B cell (primary cell): ENCODE results near the gene TBC1D4. TPM values are rescaled to one million over a fixed set of nuclear protein-coding genes. Genes with fewer than 3 reads are reported as not detected.

Source experiments
- ATAC-seq: fragments of 200-7000 bp; cut with Tn5 transposase; one replicate; pipeline ENCODE4 v1.10.0; 2021; ENCODE audit warnings: low read depth, mild to moderate bottlenecking, moderate number of reproducible peaks, moderate library complexity
- CTCF ChIA-PET: fragments of 350-600 bp; sonication (Branson Sonifier 250); formaldehyde crosslinking; loops from one replicate; lab custom pipeline; 2021; ENCODE audit warnings: antibody characterized with exemption, inconsistent platforms; lab: Charles Lee
- POLR2A ChIA-PET: fragments of 350-600 bp; sonication (Branson Sonifier 250); formaldehyde crosslinking; loops from one replicate; lab custom pipeline; 2021; ENCODE audit warnings: antibody characterized with exemption; lab: Charles Lee
- DNase-seq: peaks from one replicate; pipeline ENCODE4 v3.0.0; 2013
- H2AFZ ChIP-seq: 2 replicates; pipeline ENCODE4 v1.6.1; 2012; ENCODE audit warnings: mild to moderate bottlenecking, low read depth, low read length; ENCODE audit not compliant: insufficient read depth, poor library complexity, severe bottlenecking
- H3K27ac ChIP-seq, 2 donors: 1 replicate in 1 of 2; 2 replicates in 1 of 2; pipeline ENCODE4 v1.5.1; 2012 to 2013; ENCODE audit warnings: low read length in 2 of 2, mild to moderate bottlenecking in 2 of 2, moderate library complexity in 1 of 2
- H3K27me3 ChIP-seq, 4 experiments: fragments of 200-600 bp in 1 of 4; sonication (generic) in 1 of 4; replicated peaks in 1 of 4; 1 replicate in 2 of 4; 2 replicates in 2 of 4; pipeline versions ENCODE4 v1.6.1 to v1.7.0; 2013 to 2016; ENCODE audit warnings: low read length in 3 of 4, mild to moderate bottlenecking in 2 of 4, mixed read lengths in 1 of 4, moderate library complexity in 1 of 4; ENCODE audit not compliant: insufficient read depth in 4 of 4, control insufficient read depth in 3 of 4; ENCODE audit errors: control extremely low read depth in 1 of 4
- H3K36me3 ChIP-seq, 2 experiments: replicated peaks in 1 of 2; 1 replicate in 1 of 2; 2 replicates in 1 of 2; pipeline versions ENCODE4 v1.6.1 to v1.7.1; 2013; ENCODE audit warnings: low read length in 1 of 2; ENCODE audit not compliant: insufficient read depth in 2 of 2, control insufficient read depth in 1 of 2; ENCODE audit errors: control extremely low read depth in 1 of 2, extremely low read depth in 1 of 2
- H3K4me1 ChIP-seq, 2 donors: fragments of 200-600 bp in 1 of 2; sonication (generic) in 1 of 2; 1 replicate in 1 of 2; 2 replicates in 1 of 2; pipeline versions ENCODE4 v1.5.1 to v1.6.1; 2013 to 2017; ENCODE audit warnings: low read length in 2 of 2; ENCODE audit not compliant: control insufficient read depth in 2 of 2, insufficient read depth in 2 of 2
- H3K4me2 ChIP-seq: replicated peaks from 2 replicates; pipeline ENCODE3; 2012; ENCODE audit warnings: mild to moderate bottlenecking, low read depth, low read length; ENCODE audit not compliant: poor library complexity, severe bottlenecking
- H3K4me3 ChIP-seq, 5 experiments: fragments of 200-600 bp in 1 of 5; sonication (generic) in 1 of 5; 1 replicate in 3 of 5; 2 replicates in 2 of 5; pipeline versions ENCODE4 v1.5.1 to v1.7.0; 2011 to 2016; ENCODE audit warnings: low read length in 4 of 5, mild to moderate bottlenecking in 4 of 5, low read depth in 2 of 5, control low read depth in 1 of 5, moderate library complexity in 1 of 5; ENCODE audit not compliant: insufficient read depth in 1 of 5; ENCODE audit errors: control extremely low read depth in 1 of 5, extremely low read depth in 1 of 5
- H3K79me2 ChIP-seq: fragments of 200-600 bp; sonication (generic); one replicate; pipeline ENCODE4 v1.6.0; 2016; ENCODE audit warnings: low read length; ENCODE audit not compliant: control insufficient read depth, insufficient read depth
- H3K9ac ChIP-seq: fragments of 200-600 bp; sonication (generic); 2 replicates; pipeline ENCODE4 v1.6.1; 2017; ENCODE audit warnings: mild to moderate bottlenecking, low read length, moderate library complexity
- H3K9me3 ChIP-seq, 3 donors: one replicate each; pipeline versions ENCODE4 v1.6.1 to v1.7.1; 2013; ENCODE audit warnings: low read length in 2 of 3; ENCODE audit not compliant: control insufficient read depth in 2 of 3, insufficient read depth in 1 of 3; ENCODE audit errors: control extremely low read depth in 1 of 3
- H4K20me1 ChIP-seq: 2 replicates; pipeline ENCODE4 v1.6.0; 2012; ENCODE audit warnings: mild to moderate bottlenecking, low read length; ENCODE audit not compliant: insufficient read depth, control insufficient read depth, poor library complexity, severe bottlenecking
- H3K27ac Mint-ChIP-seq: one replicate; pipeline ENCODE4 v1.8.0; 2021; ENCODE audit warnings: mixed read lengths
- H3K27me3 Mint-ChIP-seq: one replicate; pipeline ENCODE4 v1.8.0; 2021; ENCODE audit warnings: mixed read lengths
- H3K4me1 Mint-ChIP-seq: one replicate; pipeline ENCODE4 v1.8.0; 2021; ENCODE audit warnings: mixed read lengths
- H3K4me3 Mint-ChIP-seq: one replicate; pipeline ENCODE4 v1.8.0; 2021; ENCODE audit warnings: mixed read lengths
- H3K9me3 Mint-ChIP-seq: one replicate; pipeline ENCODE4 v1.8.0; 2022; ENCODE audit warnings: mixed read lengths; ENCODE audit not compliant: insufficient read depth
- CTCF ChIP-seq: fragments of 200-600 bp; IDR thresholded peaks from one replicate; pipeline ENCODE4 v1.8.0; 2022; ENCODE audit warnings: antibody characterized with exemption, mild to moderate bottlenecking
- EZH2 ChIP-seq: IDR thresholded peaks from 2 replicates; pipeline ENCODE4 v1.6.1; 2012; ENCODE audit warnings: borderline replicate concordance, low read depth, mild to moderate bottlenecking, moderate library complexity, low read length; ENCODE audit not compliant: insufficient read depth, poor library complexity, severe bottlenecking
- WGBS: methylation state at CpG from one replicate; pipeline ENCODE4 v1.1.5; 2013; ENCODE audit warnings: missing lambda C conversion rate; ENCODE audit not compliant: insufficient coverage; 5-methylcytosine and 5-hydroxymethylcytosine counted together
- intact Hi-C: fragments of 100-400 bp; cut with micrococcal nuclease; formaldehyde crosslinking; loops from one replicate; pipeline ENCODE4 v1.10.0; 2022
- polyA plus RNA-seq: library from polyadenylated mRNA; depleted of rRNA; stranded (reverse); fragments of >200 nt; gene quantifications from 2 replicates; pipeline ENCODE4 v1.2.3, GENCODE V29; 2012
- total RNA-seq, 2 donors: library from RNA; stranded (reverse); fragments of 120-200 nt in 1 of 2; gene quantifications; 1 replicate in 1 of 2; 2 replicates in 1 of 2; pipeline versions ENCODE4 v1.2.3 to v1.2.4, GENCODE V29; 2013 to 2022

Gene TBC1D4
- total and polyA plus RNA-seq, 2 donors (not counting 1 experiment from before 2014, with no cell fraction given) = 1.6 to 3.5 TPM

GRCh38 chr13:75329723-75330122 is 152.2 kb downstream of the TBC1D4 start:
- no peak overlapping the region for H2AFZ ChIP-seq
- H3K27ac ChIP-seq = no peak overlapping the region
- H3K4me3 ChIP-seq = no peak overlapping the region
- Mint-ChIP-seq H3K27ac (no peak overlapping the region), H3K27me3 (no peaks in the 10 kb centered on the region), H3K4me1 (peaks cover 11% of the 10 kb centered on the region), H3K9me3 (no peaks in the 10 kb centered on the region), H3K4me3 (no peak overlapping the region)
- H3K36me3 ChIP-seq = no peaks in the 10 kb centered on the region
- ATAC-seq (no peak), DNase-seq (no peak)
- no peak overlapping the region for H3K4me2 ChIP-seq
- no peak overlapping the region for H3K9ac ChIP-seq
- TF ChIP-seq CTCF = no peak
- no peak for TF ChIP-seq EZH2
- H3K79me2 ChIP-seq = no peaks in the 10 kb centered on the region
- no peaks in the 10 kb centered on the region for H3K9me3 ChIP-seq
- 100% methylated on average over 3 of the region's 5 CpGs for WGBS
- intact Hi-C loops = no loop called here
- H3K4me1 ChIP-seq = peaks cover 11 to 12% of the 10 kb centered on the region in 2 donors
- CTCF ChIA-PET = no interaction called here
- no peaks in the 10 kb centered on the region for H3K27me3 ChIP-seq
- H4K20me1 ChIP-seq = no peaks in the 10 kb centered on the region
- POLR2A ChIA-PET = no interaction called here

GRCh38 chr13:75329097-75329496 is 152.9 kb downstream of the TBC1D4 start:
- ATAC-seq = no peak
- WGBS = 76% methylated on average over 3 of the region's 5 CpGs
- no peaks in the 10 kb centered on the region for H4K20me1 ChIP-seq
- H3K4me1 ChIP-seq = peaks cover 11 to 12% of the 10 kb centered on the region in 2 donors
- H3K36me3 ChIP-seq = no peaks in the 10 kb centered on the region
- no peaks in the 10 kb centered on the region for H3K27me3 Mint-ChIP-seq
- no peaks in the 10 kb centered on the region for H3K79me2 ChIP-seq
- H3K9me3 ChIP-seq = no peaks in the 10 kb centered on the region
- TF ChIP-seq CTCF (no peak), EZH2 (no peak)
- no peak overlapping the region for H2AFZ ChIP-seq
- H3K4me3 ChIP-seq = no peak overlapping the region
- no peaks in the 10 kb centered on the region for H3K9me3 Mint-ChIP-seq
- no peak for DNase-seq
- ChIA-PET POLR2A (no interaction called here), CTCF (no interaction called here)
- no peak overlapping the region for H3K4me2 ChIP-seq
- H3K27ac Mint-ChIP-seq = no peak overlapping the region
- intact Hi-C loops = no loop called here
- no peak overlapping the region for H3K27ac ChIP-seq
- no peaks in the 10 kb centered on the region for H3K27me3 ChIP-seq
- H3K4me3 Mint-ChIP-seq = no peak overlapping the region
- H3K9ac ChIP-seq = no peak overlapping the region
- peaks cover 11% of the 10 kb centered on the region for H3K4me1 Mint-ChIP-seq
